Endometrial microvascular endothelial cells (primary cell): ENCODE results near the gene PLD4. TPM values are rescaled to one million over a fixed set of nuclear protein-coding genes. Genes with fewer than 3 reads are reported as not detected.
"Not testable (repeated sequence)": the region's sequence is repeated elsewhere in the genome, so short reads cannot be mapped to it uniquely, and the experiment has no call there.

Source experiments
- in situ Hi-C: cut with HindIII; loops from 2 replicates; pipeline ENCODE4 v1.10.0; 2017; ENCODE audit warnings: low sequenced_read_pairs, low pct_unique_long_range_greater_than_20kb; ENCODE audit errors: inconsistent ontology term
- total RNA-seq: library from RNA; depleted of rRNA; stranded (reverse); fragments of >200 nt; gene quantifications from one replicate; pipeline ENCODE4 v1.2.3, GENCODE V29; 2015; ENCODE audit errors: inconsistent ontology term

The PLD4 gene
- total RNA-seq, 1 donor from 2014 or later, result not detected

DNA sequence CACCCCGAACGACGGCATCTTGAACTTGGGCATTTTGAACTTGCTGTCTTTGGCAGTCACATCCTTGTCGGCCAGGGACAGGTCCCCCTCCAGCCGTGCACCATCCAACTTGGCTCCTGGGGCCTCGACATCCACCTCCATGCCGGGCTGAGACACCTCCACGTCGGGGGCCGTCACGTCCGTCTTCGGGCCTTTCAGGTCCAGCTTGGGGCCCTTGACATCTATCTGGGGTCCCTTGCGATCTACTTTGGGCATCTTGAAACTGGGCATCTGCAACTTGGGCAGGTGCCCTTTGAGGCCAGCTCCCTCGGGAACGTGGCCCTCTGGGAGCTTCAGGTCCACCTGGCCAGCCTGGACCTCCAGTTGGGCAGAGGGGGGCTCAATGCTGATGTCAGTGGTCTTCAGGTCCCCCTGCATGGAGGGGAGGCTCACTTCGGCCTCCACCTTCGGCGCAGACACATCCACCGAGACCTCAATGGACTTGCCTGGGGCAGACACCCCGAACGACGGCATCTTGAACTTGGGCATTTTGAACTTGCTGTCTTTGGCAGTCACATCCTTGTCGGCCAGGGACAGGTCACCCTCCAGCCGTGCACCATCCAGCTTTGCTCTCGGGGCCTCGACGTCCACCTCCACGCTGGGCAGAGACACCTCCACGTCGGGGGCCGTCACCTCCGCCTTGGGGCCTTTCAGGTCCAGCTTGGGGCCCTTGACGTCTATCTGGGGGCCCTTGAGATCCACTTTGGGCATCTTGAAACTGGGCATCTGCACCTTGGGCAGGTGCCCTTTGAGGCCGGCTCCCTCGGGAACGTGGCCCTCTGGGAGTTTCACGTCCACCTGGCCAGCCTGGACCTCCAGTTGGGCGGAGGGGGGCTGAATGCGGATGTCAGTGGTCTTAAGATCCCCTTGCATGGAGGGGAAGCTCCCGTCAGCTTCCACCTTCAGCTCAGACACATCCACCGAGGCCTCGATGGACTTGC lies 21.6 kb downstream of the PLD4 start:
- in situ Hi-C loops, result not testable (repeated sequence)

DNA sequence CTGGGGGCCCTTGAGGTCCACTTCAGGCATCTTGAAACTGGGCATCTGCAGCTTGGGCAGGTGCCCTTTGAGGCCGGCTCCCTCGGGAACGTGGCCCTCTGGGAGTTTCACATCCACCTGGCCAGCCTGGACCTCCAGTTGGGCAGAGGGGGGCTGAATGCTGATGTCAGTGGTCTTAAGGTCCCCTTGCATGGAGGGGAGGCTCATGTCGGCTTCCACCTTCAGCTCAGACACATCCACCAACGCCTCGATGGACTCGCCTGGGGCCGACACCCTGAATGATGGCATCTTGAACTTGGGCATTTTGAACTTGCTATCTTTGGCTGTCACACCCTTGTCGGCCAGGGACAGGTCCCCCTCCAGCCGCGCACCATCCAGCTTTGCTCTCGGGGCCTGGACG lies 22.5 kb downstream of the PLD4 start:
- in situ Hi-C loops, result not testable (repeated sequence)

DNA sequence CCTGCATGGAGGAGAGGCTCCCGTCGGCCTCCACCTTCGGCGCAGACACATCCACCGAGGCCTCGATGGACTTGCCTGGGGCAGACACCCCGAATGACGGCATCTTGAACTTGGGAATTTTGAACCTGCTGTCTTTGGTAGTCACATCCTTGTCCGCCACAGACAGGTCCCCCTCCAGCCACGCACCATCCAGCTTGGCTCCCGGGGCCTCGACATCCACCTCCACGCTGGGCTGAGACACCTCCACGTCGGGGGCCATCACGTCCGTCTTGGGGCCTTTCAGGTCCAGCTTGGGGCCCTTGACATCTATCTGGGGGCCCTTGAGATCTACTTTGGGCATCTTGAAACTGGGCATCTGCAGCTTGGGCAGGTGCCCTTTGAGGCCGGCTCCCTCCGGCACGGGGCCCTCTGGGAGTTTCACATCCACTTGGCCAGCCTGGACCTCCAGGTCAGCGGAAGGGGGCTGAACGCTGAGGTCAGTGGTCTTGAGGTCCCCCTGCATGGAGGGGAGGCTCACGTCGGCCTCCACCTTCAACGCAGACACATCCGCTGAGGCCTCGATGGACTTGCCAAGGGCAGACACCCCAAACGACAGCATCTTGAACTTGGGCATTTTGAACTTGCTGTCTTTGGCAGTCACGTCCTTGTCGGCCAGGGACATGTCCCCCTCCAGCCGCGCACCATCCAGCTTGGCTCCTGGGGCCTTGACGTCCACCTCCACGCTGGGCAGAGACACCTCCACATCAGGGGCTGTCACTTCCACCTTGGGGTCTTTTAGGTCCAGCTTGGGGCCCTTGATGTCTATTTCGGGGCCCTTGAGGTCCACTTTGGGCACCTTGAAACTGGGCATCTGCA lies 23.4 kb downstream of the PLD4 start:
- in situ Hi-C loops, result not testable (repeated sequence)

DNA sequence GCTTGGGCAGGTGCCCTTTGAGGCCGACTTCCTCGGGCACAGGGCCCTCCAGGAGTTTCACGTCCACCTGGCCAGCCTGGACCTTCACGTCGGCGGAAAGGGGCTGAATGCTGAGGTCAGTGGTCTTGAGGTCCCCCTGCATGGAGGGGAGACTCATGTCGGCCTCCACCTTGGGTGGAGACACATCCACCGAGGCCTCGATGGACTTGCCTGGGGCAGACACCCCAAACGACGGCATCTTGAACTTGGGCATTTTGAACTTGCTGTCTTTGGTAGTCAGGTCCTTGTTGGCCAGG lies 24.0 kb downstream of the PLD4 start:
- in situ Hi-C loops, result no loop called here

DNA sequence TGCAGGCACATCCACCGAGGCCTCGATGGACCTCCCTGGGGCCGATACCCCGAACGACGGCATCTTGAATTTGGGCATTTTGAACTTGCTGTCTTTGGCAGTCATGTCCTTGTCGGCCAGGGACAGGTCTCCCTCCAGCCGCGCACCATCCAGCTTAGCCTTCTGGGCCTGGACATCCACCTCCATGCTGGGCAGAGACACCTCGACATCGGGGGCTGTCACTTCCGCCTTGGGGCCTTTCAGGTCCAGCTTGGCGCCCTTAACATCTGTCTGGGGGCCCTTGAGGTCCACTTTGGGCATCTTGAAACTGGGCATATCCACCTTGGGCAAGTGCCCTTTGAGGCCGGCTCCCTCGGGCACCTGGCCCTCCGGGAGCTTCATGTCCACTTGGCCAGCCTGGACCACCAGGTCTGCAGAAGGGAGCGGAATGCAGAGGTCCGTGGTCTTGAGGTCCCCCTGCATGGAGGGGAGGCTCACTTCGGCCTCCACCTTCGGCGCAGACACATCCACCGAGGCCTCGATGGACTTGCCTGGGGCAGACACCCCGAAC lies 24.8 kb downstream of the PLD4 start:
- in situ Hi-C loops, result not testable (repeated sequence)

DNA sequence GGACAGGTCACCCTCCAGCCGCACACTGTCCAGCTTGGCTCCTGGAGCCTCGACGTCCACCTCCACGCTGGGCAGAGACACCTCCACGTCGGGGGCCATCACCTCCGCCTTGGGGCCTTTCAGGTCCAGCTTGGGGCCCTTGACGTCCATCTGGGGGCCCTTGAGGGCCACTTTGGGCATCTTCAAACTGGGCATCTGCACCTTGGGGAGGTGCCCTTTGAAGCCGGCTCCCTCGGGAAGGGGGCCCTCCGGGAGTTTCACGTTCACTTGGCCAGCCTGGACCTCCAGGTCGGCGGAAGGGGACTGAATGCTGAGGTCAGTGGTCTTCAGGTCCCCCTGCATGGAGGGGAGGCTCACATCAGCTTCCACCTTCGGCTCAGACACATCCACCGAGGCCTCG lies 25.3 kb downstream of the PLD4 start:
- in situ Hi-C loops, result no loop called here

DNA sequence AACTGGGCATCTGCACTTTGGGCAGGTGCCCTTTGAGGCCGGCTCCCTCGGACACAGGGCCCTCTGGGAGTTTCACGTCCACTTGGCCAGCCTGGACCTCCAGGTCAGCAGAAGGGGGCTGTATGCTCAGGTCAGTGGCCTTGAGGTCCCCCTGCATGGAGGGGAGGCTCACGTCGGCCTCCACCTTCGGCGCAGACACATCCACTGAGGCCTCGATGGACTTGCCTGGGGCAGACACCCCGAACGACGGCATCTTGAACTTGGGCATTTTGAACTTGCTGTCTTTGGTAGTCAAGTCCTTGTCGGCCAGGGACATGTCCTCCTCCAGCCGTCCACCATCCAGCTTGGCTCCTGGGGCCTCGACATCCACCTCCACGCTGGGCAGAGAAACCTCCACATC lies 26.0 kb downstream of the PLD4 start:
- in situ Hi-C loops, result not testable (repeated sequence)

DNA sequence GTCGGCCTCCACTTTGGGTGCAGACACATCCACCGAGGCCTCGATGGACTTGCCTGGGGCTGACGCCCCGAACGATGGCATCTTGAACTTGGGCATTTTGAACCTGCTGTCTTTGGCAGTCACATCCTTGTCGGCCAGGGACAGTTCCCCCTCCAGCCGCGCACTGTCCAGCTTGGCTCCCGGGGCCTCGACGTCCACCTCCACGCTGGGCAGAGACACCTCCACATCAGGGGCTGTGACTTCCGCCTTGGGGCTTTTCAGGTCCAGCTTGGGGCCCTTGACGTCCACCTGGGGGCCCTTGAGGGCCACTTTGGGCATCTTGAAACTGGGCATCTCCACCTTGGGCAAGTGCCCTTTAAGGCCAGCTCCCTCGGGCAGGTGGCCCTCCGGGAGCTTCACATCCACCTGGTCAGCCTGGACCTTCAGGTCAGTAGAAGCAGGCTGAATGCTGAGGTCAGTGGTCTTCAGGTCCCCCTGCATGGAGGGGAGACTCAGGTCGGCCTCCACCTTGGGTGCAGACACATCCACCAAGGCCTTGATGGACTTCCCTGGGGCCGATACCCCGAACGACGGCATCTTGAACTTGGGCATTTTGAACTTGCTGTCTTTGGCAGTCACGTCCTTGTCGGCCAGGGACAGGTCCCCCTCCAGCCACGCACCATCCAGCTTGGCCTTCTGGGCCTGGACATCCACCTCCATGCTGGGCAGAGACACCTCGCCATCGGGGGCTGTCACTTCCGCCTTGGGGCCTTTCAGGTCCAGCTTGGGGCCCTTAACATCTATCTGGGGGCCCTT lies 27.4 kb downstream of the PLD4 start:
- in situ Hi-C loops, result not testable (repeated sequence)

DNA sequence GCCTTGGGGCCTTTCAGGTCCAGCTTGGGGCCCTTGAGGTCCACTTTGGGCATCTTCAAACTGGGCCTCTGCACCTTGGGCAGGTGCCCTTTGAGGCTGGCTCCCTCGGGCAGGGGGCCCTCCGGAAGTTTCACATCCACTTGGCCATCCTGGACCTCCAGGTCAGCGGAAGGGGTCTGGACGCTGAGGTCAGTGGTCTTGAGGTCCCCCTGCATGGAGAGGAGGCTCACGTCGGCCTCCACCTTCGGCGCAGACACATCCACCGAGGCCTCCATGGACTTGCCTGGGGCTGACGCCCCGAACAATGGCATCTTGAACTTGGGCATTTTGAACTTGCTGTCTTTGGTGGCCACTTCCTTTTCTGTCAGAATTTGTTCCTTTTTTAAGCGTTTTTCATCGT lies 28.4 kb downstream of the PLD4 start:
- in situ Hi-C loops, result no loop called here

DNA sequence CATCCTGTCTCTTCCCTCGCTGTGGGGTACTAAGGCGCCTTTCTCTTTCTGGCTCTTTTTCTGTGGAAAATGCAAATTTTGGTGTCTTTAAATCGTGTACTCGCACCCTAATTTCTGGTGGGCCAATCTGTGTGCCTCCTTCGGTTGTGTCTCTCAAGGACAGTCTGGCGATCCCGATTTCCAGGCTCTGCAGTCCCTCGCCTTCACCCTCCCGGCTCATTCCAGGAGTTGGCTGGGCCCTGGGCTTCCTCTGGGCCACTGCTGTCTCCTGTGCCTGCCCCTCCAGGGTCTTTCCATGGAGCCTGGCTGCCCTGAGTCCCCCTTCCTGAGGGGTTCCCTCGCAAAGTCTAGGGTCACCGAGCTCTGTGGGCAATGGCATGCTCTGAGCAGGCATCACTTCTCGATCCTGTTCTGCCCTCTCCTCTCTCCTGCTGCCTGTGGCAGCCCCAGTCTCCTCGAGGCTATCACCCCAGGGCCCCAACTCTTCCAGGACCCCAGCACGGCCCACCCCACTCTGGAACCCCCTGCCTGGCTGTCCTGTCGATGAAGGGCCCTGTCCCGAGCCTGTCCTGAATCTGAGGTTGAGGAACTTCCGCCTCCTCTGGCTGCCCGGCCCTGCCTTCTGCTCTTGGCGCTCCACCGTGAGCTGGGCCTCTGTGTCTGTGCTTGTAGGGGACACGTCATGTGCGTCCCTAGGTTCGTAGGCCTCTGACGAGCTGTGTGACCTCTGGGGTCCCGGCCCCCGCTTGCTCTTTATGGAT lies 29.4 kb downstream of the PLD4 start:
- in situ Hi-C loops, result no loop called here

DNA sequence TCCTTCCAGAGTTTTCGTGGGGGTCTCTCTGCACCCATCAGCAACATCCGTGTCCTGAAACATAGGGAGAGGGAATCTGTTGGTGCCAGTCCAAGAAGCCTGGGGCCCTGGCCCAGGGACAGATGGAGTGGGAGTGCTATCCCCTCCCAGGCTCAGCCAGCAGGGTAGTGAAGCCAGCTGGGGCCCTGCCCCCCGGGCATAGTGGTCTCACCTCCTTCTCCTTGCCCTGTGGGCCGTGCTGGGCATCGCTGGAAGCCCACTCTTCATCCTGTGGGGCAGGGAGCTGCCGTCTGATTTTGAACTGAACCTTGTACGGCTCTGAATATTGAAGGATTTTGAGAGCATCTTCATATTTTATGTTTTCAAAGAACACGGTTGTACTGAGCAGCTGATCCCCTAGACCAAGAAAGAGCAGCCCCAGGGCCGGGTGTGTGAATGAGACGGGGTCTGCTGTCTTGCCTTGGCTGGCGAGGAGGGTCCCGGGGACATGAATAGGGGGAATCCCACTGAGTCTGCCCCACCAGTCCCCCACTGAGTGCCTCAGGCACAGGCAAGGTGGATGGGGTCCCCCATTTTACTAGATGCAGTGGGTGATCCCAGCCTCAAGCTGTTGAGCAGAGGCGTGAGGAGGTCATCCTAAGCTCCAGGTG lies 30.2 kb downstream of the PLD4 start:
- in situ Hi-C loops, result no loop called here

DNA sequence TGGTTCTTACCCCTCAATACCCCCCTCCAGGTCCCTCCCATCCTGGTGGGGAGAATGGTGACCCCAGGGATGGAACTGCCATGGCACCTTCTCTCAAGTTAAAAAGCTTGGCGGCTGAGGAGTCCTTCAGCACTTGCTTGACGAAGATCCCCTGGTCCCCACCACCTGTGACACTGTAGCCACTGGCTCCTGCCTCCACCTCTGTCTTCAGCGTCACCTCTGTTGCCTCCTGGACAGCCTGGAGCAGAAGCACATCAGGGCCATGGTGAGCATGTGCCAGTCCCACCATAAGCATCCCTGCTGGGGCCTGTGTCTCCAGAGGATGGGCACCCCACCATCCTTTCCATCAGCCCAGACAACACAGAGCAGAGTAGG lies 30.7 kb downstream of the PLD4 start:
- in situ Hi-C loops, result no loop called here

DNA sequence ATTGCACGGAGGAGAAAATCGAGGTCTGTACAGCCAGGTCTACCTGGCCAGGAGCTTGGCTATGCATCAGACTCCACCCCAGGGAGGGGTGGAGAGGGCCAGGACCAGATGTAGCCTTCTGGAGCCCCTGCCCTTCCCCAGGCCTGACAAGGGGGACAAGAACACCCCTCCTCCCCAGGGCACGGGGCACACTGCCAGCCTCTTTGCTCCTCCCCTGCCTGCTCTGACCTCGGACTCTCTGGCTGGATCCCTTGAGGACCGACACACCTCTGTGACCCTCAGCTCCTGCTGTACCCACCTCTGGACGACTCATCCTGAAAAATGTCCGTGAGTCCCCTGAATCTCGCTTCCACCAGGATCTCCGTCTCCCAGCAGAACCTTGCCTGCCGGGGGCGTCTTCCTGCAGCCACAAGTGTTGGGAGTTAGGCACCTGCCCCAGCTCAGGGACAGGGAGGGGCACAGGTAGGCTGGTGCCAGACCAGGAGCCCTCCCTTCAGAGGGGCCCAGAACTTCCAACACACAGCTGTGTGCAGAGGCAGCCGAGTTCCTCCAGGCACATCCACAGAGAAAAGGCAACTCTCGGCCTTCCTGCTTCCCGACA lies 31.7 kb downstream of the PLD4 start:
- in situ Hi-C loops, result no loop called here

DNA sequence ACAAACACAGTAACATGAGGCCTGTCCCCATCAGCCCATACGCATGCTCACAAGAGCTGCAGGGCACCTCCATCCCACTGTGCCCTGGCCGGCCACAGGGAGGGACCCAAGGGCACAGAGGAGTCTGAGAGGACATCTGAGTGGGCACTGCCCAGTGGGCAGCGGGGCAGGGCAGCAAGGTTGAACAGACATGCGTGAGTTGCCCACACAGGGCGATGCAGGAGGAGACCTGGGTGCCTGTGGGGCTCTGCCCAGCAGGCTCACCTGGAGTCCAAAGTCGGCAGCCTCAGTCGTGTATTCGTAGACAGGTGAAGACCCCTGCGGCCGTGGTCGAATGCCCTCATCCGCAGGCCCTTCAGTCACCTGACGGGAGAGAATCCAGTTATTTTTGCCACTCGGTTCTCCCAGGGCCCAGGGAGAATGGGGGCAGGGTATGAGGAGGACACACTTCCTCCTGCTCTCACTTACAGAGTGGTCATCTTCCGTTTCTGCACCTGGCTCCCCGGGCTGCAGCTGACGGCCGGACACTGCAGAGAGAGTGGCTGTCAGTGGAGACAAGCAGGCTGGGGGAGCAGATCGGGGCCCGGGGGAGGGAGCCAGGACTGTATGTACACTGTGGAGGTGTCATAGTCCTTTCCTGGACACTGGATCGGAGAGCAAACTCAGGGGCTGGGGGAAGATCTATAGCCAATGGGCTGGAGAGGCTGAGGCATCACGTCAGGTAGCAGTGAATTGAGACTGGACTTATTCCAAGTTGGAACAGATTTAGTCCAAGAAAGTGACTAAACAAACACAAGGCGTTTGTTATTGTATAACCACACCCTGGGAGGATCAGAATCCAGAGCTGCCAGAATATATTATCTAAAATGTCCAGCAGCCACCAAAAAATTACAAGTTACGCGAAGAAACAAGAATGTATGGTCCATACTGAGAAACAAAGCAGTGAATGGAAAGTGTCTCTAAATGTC lies 32.8 kb downstream of the PLD4 start:
- in situ Hi-C loops, result no loop called here

DNA sequence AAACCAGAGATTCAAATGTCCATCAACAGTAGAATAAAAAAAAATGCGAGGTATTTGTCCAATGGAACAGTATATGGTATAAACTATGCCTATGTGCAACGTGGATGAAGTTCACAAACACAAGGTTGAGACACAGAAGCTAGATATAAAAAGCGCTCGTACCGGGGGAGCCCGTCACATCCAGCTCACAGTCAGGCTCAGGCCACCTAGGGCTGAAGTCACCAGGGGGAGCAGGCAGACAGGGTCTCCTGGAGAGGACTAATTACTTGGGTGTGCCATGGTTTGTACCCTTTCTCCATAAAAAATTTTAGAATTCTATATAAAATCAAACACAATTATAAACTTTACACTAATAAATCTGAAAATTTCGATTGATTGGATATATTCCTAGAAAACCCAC lies 39.9 kb downstream of the PLD4 start:
- in situ Hi-C loops, result no loop called here

DNA sequence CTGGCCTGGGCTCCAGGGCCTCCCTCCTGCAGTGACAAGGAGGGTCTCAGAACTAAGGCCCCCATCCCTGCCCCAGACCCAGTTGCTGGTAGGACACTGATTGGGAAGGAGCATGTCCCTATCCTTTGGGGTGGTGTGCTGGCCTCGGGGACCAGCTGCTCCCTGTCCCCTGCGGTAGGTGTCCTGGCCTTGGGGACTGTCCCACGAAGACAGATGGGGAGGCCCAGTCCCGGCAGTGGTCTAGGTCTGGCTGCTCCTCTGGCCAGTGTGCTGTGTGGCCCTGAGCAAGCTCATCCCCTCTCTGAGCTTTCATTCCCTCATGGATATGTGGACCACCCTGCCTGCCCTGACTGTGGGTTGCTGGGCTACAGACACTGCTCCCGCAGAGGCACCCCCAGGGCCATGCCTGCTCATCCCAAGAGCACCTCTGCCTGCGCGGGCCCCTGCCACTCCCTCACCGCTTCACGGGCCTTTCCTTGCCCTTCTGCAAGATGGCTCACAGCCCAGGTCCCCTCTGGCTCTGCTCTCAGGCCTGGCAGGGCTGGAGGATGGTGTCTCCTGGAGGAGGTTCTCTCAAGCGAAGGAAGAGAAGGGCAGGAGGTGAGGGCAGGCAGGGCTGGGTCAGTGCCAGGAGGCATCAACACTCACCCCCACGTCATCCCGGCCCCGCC lies 41.0 kb downstream of the PLD4 start:
- in situ Hi-C loops, result no loop called here
